GM18505 (cell line): ENCODE data around the gene MYRF.

ENCODE experiments used
- ATAC-seq: cut with Tn5 transposase; IDR thresholded peaks from one replicate; pipeline ENCODE4 v1.9.1; 2021; ENCODE audit not compliant: unreplicated experiment
- POLR2A ChIP-seq: IDR thresholded peaks from 4 replicates; pipeline ENCODE4 v1.6.1; 2011; ENCODE audit warnings: borderline replicate concordance; ENCODE audit not compliant: insufficient read depth, insufficient read length; ENCODE audit errors: extremely low read depth

The MYRF gene

DNA sequence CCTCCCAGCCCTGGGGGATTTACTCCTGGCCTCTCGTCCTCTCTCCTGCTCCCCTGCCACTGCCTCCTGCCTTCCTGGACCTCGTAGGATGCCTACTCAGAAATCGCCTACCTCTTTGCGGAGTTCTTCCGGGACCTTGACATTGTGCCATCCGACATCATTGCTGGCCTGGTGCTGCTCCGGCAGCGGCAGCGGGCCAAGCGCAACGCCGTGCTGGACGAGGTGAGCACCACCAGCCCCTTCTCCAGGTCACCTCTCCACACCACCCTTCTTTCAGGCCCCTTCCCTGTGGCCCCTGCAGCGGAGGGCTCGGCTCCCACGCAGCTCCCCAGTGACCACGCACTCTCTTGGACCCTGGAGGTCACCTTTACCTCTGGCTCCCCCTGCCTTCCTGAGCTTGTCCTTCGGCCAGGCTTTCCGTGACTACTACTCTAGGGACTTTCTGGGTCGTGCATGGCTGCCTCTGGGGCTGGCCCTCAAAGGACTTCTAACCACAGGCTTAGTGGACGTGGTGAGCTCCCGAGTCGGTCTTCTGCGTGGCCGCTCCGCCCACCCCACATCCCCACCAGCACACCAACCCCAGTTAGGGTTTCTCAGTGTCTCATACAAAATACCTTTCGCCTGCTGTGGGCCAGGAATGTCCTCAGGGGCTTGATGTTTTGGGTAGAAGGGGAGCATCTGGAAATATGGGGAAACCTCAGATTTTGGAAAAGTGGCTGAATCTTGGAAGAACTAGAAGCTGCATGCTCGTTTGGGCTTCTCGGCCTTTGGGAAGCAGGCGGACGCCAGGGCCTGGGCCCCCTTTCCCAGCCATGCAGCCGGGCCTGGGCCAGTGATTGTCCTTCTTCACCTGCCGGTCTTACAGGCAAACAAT, 24.1 kb upstream of the MYRF start:
- ATAC-seq = no peak
- no peak for TF ChIP-seq POLR2A

GRCh38 chr11:61728940-61729219, 23.6 kb upstream of the MYRF start:
- no peak for TF ChIP-seq POLR2A
- ATAC-seq = no peak

GRCh38 chr11:61730240-61730994, 22.0 kb upstream of the MYRF start:
- ATAC-seq = no peak
- TF ChIP-seq POLR2A = no peak

GRCh38 chr11:61731211-61731951, 21.1 kb upstream of the MYRF start:
- ATAC-seq = no peak
- TF ChIP-seq POLR2A = no peak

DNA sequence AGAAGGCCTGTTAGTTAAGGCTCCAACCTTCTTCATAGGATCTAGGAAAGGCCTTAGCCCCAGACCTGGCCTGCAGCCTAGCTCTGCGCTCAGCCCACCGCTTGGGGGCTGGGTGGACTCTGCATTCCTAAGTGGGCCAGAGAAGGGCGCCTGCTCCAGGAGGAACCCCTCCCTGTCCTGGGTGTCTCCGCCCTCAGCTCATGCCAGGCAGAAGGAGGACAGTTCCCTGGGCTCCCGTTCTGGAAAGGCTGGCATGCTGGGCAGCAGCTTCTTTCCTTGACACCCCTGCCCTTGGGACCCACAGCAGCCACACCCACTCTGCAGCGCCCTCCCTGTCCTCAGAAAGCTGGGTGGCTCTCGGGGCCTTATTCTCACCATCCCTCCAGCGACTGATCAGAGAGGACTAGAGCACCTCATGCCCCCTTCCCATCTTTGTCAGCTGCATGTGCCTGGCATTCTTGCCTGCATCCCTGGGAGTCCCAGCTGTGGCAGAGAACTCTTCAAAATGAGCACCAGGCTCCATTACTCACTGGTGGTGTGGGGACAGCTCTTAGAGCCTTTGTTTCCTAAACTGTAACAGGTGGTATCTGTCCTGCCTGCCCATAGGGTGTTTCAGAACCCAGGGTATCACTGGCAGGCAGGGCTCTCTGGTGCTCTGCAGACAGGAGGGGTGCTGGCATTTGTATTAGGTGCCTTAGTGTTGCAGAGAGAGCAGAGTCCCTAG, 20.3 kb upstream of the MYRF start:
- ATAC-seq = no peak
- no peak for TF ChIP-seq POLR2A

DNA sequence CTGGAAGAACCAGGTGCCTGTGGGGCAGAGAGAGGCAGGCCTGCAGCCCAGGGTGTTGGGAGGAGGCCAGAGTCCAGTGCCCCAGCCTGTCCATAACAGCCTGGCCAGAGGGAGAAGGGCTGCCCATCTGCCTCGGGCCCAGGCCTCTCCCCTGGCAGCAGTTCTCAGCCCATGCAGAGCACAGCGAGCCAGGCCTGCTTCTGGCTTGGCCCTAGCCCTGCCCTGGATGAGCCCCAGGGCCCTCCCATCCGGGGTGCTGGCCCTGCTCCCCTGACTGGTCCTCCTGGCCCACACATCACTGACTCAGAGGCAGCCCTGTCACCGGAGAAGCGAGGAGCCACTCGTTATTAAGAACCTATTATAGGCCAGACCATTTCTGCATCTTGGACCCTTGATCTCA, 19.7 kb upstream of the MYRF start:
- ATAC-seq = no peak
- no peak for TF ChIP-seq POLR2A

- TF ChIP-seq POLR2A = no peak
- peak; percentile 68 for ATAC-seq
These were observed 19.1 kb upstream of the MYRF start for GRCh38 chr11:61733120-61733978.

DNA sequence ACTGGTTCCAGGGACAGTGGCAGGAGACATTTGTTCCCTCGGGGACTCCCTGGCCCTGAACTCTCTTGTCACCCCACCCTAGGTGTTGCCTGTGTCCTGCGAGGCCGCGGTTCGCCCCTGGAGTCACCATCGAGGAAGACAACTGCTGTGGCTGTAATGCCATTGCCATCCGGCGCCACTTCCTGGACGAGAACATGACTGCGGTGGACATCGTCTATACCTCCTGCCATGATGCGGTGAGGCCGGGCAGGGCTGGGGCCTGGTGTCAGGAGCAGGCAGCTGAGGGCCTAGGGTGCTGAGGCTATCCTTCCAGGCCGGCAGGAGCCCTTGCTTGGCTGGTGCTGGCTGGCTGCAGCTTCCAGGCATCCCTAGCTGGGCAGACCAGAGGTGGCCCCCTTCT, 17.7 kb upstream of the MYRF start:
- no peak for TF ChIP-seq POLR2A
- no peak for ATAC-seq

- ATAC-seq = no peak
- no peak for TF ChIP-seq POLR2A
These were observed 17.0 kb upstream of the MYRF start for GRCh38 chr11:61735391-61735790.

DNA sequence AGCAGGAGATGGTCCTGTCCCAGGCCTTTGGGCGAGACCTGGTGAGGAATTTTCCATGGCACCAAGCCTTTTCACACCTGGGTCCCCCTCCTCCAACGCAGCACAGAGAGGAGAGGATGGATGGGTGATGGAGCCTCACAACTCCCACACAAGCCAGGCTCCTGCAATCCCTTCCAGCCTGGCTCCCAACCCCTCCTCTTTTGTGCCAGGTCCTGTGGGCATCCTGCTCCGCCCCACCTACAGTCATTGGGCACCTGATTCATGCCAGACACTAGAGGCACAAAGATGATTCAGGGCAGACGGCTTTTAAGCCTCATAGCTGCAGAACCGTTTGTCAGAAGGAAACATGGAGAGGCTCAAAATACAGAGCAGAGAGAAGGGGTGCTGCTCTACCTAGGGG, 16.1 kb upstream of the MYRF start:
- TF ChIP-seq POLR2A = no peak
- no peak for ATAC-seq

DNA sequence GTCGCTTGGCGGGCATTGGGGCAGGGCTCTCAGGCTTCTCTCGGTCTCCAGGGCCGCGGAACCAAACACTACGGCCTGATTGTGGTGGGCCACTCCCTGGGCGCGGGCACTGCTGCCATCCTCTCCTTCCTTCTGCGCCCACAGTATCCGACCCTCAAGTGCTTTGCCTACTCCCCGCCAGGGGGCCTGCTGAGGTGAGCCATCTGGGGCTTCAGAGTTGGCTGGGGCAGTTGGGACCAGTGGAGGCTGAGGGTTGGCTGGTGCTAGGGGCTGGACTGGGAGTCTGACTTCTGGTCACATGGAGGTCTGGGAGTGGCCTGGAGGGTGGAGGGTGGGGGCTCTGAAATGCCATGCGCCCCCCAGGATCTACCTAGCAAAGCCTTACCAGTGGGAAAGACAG, 15.3 kb upstream of the MYRF start:
- TF ChIP-seq POLR2A = no peak
- no peak for ATAC-seq
